Liver (tissue), 9 donors: ENCODE measurements around the gene RNF111. TPM values are rescaled to one million over a fixed set of nuclear protein-coding genes. Genes with fewer than 3 reads are reported as not detected.

Source experiments
- DNase-seq: peaks from one replicate; pipeline ENCODE4 v3.0.0-alpha.2; 2017; ENCODE audit warnings: low spot score
- H3K27ac ChIP-seq, 2 donors: one replicate each; pipeline ENCODE4 v1.7.0; 2013; ENCODE audit warnings: inconsistent platforms in 2 of 2, low read length in 2 of 2, control low read depth in 1 of 2, low read depth in 1 of 2, mild to moderate bottlenecking in 1 of 2
- H3K27me3 ChIP-seq, 4 donors: one replicate each; pipeline versions ENCODE4 v1.6.1 to v1.7.0; 2013; ENCODE audit warnings: low read length in 3 of 4, inconsistent platforms in 1 of 4, mild to moderate bottlenecking in 1 of 4, moderate library complexity in 1 of 4; ENCODE audit not compliant: control insufficient read depth in 4 of 4, insufficient read depth in 4 of 4
- H3K36me3 ChIP-seq, 4 donors: one replicate each; pipeline versions ENCODE4 v1.6.1 to v1.7.0; 2013; ENCODE audit warnings: low read length in 3 of 4, mild to moderate bottlenecking in 3 of 4, low read depth in 1 of 4, moderate library complexity in 1 of 4; ENCODE audit not compliant: control insufficient read depth in 4 of 4, insufficient read depth in 3 of 4
- H3K4me1 ChIP-seq, 4 donors: one replicate each; pipeline versions ENCODE4 v1.6.1 to v1.7.0; 2013; ENCODE audit warnings: low read length in 3 of 4, mild to moderate bottlenecking in 3 of 4, moderate library complexity in 1 of 4; ENCODE audit not compliant: control insufficient read depth in 4 of 4, insufficient read depth in 4 of 4
- H3K4me3 ChIP-seq, 3 donors: one replicate each; pipeline versions ENCODE4 v1.6.1 to v1.7.0; 2013; ENCODE audit warnings: low read length in 3 of 3, control low read depth in 1 of 3, low read depth in 1 of 3, mild to moderate bottlenecking in 1 of 3
- H3K9ac ChIP-seq, 2 donors: one replicate each; pipeline ENCODE4 v1.7.0; 2013; ENCODE audit warnings: low read length in 2 of 2, mild to moderate bottlenecking in 2 of 2, moderate library complexity in 2 of 2, control low read depth in 1 of 2, low read depth in 1 of 2
- H3K9me3 ChIP-seq, 4 donors: one replicate each; pipeline versions ENCODE4 v1.6.1 to v1.7.0; 2013; ENCODE audit warnings: low read length in 3 of 4; ENCODE audit not compliant: control insufficient read depth in 4 of 4
- EGR1 ChIP-seq, 2 donors: IDR thresholded peaks; 2 replicates each; pipeline ENCODE4 v1.6.1; 2016 to 2018; ENCODE audit warnings: antibody characterized with exemption in 2 of 2, low read depth in 2 of 2
- HNF4A ChIP-seq, 2 donors: conservative IDR thresholded peaks; 2 replicates each; pipeline ENCODE4 v1.6.1; 2016; ENCODE audit warnings: antibody characterized with exemption in 2 of 2, mild to moderate bottlenecking in 2 of 2
- JUND ChIP-seq, 2 donors: IDR thresholded peaks; 2 replicates each; pipeline ENCODE4 v1.6.1; 2016; ENCODE audit warnings: antibody characterized with exemption in 2 of 2
- RAD21 ChIP-seq, 2 donors: IDR thresholded peaks; 2 replicates each; pipeline ENCODE4 v1.6.1; 2016; ENCODE audit warnings: antibody characterized with exemption in 2 of 2, mild to moderate bottlenecking in 2 of 2
- RXRA ChIP-seq, 2 donors: IDR thresholded peaks; 2 replicates each; pipeline ENCODE4 v1.6.1; 2017 to 2018; ENCODE audit warnings: antibody characterized with exemption in 2 of 2, mild to moderate bottlenecking in 1 of 2
- SP1 ChIP-seq: IDR thresholded peaks from 2 replicates; pipeline ENCODE4 v1.6.1; 2018; ENCODE audit warnings: antibody characterized with exemption, mild to moderate bottlenecking
- YY1 ChIP-seq: IDR thresholded peaks from 2 replicates; pipeline ENCODE4 v1.6.1; 2016; ENCODE audit warnings: antibody characterized with exemption, mild to moderate bottlenecking
- WGBS: extraction: QIAGEN DNeasy Blood & Tissue Kit; methylation state at CpG from one replicate; pipeline ENCODE4 v1.1.7; 2013; 5-methylcytosine and 5-hydroxymethylcytosine counted together
- polyA plus RNA-seq, 2 donors: library from polyadenylated mRNA; stranded (reverse) in 1 of 2; unstranded in 1 of 2; fragments of 200-250 nt in 1 of 2; fragments of >200 nt in 1 of 2; fragmentation: Nextera tagmentation in 1 of 2; extraction: Ambion mirVana in 1 of 2; gene quantifications; one replicate each; pipeline versions ENCODE4 v1.2.1 to v1.2.3, GENCODE V29; 2013 to 2015
- total RNA-seq, 2 donors: library from RNA; depleted of rRNA; stranded (reverse); fragments of >200 nt; gene quantifications; one replicate each; pipeline ENCODE4 v1.2.3, GENCODE V29; 2014
- TF ChIP-seq, protein P1 (sequence below): IDR thresholded peaks from 2 replicates; pipeline ENCODE4 v1.6.1; 2016; ENCODE audit warnings: antibody characterized with exemption
- TF ChIP-seq, protein P2 (sequence below): IDR thresholded peaks from 2 replicates; pipeline ENCODE4 v1.6.1; 2016; ENCODE audit warnings: antibody characterized with exemption
- TF ChIP-seq, protein P3 (sequence below): IDR thresholded peaks from 2 replicates; pipeline ENCODE4 v1.6.1; 2016; ENCODE audit warnings: antibody characterized with exemption
- TF ChIP-seq, protein P4 (sequence below): IDR thresholded peaks from 2 replicates; pipeline ENCODE4 v1.6.1; 2016; ENCODE audit warnings: antibody characterized with exemption, mild to moderate bottlenecking
- donor health status: healthy.
- donor health status: healthy.
- donor health status: healthy.
- donor health status: healthy.
- donor health status: healthy.

The RNF111 gene
- total and polyA plus RNA-seq, 4 donors, result 5.1 to 16.9 (median 10.4) TPM

DNA sequence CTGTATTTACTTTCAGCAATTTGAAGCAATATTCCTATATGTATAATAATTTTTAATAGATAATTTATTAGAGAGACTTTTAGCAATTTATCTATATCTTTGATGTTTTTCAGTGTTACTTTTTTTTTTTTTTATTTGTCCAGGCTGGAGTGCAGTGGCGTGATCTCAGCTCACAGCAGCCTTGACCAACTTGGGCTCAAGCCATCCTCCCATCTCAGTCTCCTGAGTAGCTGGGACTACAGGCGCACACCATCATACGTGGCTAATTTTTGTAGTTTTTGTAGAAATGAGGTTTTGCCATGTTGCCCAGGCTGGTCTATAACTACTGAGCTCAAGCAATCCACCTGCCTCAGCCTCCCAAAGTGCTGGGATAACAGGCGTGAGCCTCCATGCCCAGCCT, 28.7 kb upstream of the RNF111 start (continued):
- TF ChIP-seq, protein P1, sequence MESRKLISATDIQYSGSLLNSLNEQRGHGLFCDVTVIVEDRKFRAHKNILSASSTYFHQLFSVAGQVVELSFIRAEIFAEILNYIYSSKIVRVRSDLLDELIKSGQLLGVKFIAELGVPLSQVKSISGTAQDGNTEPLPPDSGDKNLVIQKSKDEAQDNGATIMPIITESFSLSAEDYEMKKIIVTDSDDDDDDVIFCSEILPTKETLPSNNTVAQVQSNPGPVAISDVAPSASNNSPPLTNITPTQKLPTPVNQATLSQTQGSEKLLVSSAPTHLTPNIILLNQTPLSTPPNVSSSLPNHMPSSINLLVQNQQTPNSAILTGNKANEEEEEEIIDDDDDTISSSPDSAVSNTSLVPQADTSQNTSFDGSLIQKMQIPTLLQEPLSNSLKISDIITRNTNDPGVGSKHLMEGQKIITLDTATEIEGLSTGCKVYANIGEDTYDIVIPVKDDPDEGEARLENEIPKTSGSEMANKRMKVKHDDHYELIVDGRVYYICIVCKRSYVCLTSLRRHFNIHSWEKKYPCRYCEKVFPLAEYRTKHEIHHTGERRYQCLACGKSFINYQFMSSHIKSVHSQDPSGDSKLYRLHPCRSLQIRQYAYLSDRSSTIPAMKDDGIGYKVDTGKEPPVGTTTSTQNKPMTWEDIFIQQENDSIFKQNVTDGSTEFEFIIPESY, result no peak
- no peak for TF ChIP-seq RAD21 (IDR thresholded peaks at IDR 0.05)
- TF ChIP-seq JUND (IDR thresholded peaks at IDR 0.05), result no peak
- TF ChIP-seq, protein P2, sequence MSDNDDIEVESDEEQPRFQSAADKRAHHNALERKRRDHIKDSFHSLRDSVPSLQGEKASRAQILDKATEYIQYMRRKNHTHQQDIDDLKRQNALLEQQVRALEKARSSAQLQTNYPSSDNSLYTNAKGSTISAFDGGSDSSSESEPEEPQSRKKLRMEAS, result no peak

DNA sequence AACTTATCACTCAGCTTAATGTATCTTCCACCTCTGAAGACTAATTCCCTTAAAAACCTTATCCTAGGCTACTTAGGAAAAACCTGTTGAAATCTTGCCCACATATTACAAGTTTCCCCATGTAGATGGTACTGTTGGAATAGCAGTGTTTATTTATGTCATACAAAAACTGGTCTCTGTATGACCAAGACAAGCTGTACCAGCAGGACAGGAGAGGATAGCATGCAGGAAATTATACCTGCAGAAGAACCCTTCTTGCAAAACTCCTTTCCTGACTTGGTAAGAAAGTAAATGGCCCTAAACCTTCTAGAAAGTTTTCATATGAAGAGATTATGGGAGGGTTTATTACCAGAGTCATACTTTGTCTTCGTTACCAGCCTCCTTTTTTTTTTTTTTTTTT, 25.3 kb upstream of the RNF111 start:
- Histone ChIP-seq H3K36me3 (no peaks in the 10 kb centered on the region), H3K4me1 (peaks cover 0 to 3% (median under 1%) of the 10 kb centered on the region in 4 donors), H3K27ac (no peak overlapping the region), H3K27me3 (no peaks in the 10 kb centered on the region), H3K9ac (no peak overlapping the region), H3K4me3 (no peak overlapping the region), H3K9me3 (no peaks in the 10 kb centered on the region)
- TF ChIP-seq EGR1 (IDR thresholded peaks at IDR 0.05; ENCODE audit: low read depth in 2 of 2), result no peak
- TF ChIP-seq, protein P1, result no peak
- 90% methylated on average over 1 of the region's 1 CpG for WGBS
- DNase-seq, result no peak

DNA sequence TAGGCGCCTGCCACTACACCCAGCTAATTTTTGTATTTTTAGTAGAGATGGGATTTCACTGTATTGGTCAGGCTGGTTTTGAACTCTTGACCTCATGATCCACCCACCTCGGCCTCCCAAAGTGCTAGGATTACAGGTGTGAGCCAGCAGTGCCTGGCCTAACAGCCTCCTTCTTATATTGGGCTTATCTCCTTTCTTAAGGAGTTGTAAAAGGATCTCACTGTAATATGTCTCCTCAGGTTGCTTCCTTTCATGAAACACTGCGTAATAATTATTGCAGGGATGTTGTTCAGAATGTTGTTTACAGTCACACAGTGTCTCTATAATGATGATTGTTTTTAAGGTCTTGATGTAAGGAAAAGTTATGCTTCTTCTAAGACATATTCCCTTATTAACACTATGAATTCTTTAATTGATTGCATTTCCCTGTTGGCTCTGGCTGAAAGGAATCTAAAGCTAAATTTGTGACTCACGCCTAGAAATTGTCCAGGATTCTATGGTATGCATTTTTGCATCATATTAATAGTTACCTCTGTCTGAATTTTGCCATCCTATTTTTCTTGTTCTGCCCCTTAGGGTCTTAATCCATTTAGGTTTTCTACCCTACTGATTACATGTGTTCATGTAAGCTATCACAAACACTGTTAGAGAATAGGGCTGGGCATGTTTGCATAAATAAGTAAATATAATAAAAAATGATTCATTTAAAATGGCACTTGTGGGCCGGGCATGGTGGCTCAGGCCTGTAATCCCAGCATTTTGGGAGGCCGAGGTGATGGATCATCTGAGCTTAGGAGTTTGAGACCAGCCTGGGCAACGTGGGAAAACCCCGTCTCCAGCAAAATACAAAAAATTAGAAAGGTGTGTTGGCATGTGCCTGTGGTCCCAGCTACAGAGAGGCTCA, 24.5 kb upstream of the RNF111 start:
- Histone ChIP-seq H3K9me3 (no peaks in the 10 kb centered on the region), H3K27me3 (no peaks in the 10 kb centered on the region), H3K9ac (no peak overlapping the region), H3K4me3 (no peak overlapping the region), H3K36me3 (no peaks in the 10 kb centered on the region), H3K27ac (no peak overlapping the region), H3K4me1 (peaks cover 0 to 1% (median 0%) of the 10 kb centered on the region in 4 donors)
- DNase-seq, result no peak
- WGBS, result 90% methylated on average over 8 of the region's 8 CpGs
- TF ChIP-seq, protein P1, result no peak
- no peak for TF ChIP-seq EGR1 (IDR thresholded peaks at IDR 0.05; ENCODE audit: low read depth in 2 of 2)
- no peak for TF ChIP-seq SP1
- no peak for TF ChIP-seq YY1
- TF ChIP-seq HNF4A (conservative IDR thresholded peaks at IDR 0.05), result no peak
- no peak for TF ChIP-seq RAD21 (IDR thresholded peaks at IDR 0.05)
- TF ChIP-seq, protein P2, result no peak
- TF ChIP-seq, protein P3, sequence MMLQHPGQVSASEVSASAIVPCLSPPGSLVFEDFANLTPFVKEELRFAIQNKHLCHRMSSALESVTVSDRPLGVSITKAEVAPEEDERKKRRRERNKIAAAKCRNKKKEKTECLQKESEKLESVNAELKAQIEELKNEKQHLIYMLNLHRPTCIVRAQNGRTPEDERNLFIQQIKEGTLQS, result no peak
- TF ChIP-seq, protein P4, sequence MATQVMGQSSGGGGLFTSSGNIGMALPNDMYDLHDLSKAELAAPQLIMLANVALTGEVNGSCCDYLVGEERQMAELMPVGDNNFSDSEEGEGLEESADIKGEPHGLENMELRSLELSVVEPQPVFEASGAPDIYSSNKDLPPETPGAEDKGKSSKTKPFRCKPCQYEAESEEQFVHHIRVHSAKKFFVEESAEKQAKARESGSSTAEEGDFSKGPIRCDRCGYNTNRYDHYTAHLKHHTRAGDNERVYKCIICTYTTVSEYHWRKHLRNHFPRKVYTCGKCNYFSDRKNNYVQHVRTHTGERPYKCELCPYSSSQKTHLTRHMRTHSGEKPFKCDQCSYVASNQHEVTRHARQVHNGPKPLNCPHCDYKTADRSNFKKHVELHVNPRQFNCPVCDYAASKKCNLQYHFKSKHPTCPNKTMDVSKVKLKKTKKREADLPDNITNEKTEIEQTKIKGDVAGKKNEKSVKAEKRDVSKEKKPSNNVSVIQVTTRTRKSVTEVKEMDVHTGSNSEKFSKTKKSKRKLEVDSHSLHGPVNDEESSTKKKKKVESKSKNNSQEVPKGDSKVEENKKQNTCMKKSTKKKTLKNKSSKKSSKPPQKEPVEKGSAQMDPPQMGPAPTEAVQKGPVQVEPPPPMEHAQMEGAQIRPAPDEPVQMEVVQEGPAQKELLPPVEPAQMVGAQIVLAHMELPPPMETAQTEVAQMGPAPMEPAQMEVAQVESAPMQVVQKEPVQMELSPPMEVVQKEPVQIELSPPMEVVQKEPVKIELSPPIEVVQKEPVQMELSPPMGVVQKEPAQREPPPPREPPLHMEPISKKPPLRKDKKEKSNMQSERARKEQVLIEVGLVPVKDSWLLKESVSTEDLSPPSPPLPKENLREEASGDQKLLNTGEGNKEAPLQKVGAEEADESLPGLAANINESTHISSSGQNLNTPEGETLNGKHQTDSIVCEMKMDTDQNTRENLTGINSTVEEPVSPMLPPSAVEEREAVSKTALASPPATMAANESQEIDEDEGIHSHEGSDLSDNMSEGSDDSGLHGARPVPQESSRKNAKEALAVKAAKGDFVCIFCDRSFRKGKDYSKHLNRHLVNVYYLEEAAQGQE, result no peak
- no peak for TF ChIP-seq JUND (IDR thresholded peaks at IDR 0.05)
- TF ChIP-seq RXRA (IDR thresholded peaks at IDR 0.05), result no peak
